Activated naive CD4-positive, alpha-beta T cell treated with anti-CD3 and anti-CD28 coated beads, Interleukin-2, amount 50 U/mL, for 24 hours (primary cell): Measurements from ENCODE around the gene HNRNPF.
"Not testable (repeated sequence)": the region's sequence is repeated elsewhere in the genome, so short reads cannot be mapped to it uniquely, and the experiment has no call there.

Source experiments
- H3K27ac Mint-ChIP-seq: one replicate; pipeline ENCODE4 v1.8.0; 2021; ENCODE audit warnings: mild to moderate bottlenecking, mixed read lengths
- H3K27me3 Mint-ChIP-seq: one replicate; pipeline ENCODE4 v1.8.0; 2021; ENCODE audit warnings: mixed read lengths
- H3K36me3 Mint-ChIP-seq: one replicate; pipeline ENCODE4 v1.8.0; 2021; ENCODE audit warnings: mixed read lengths
- H3K4me1 Mint-ChIP-seq: one replicate; pipeline ENCODE4 v1.8.0; 2021; ENCODE audit warnings: mixed read lengths
- H3K4me3 Mint-ChIP-seq: one replicate; pipeline ENCODE4 v1.8.0; 2021; ENCODE audit warnings: mild to moderate bottlenecking, mixed read lengths
- H3K9me3 Mint-ChIP-seq: one replicate; pipeline ENCODE4 v1.8.0; 2021; ENCODE audit warnings: mixed read lengths

HNRNPF gene

DNA sequence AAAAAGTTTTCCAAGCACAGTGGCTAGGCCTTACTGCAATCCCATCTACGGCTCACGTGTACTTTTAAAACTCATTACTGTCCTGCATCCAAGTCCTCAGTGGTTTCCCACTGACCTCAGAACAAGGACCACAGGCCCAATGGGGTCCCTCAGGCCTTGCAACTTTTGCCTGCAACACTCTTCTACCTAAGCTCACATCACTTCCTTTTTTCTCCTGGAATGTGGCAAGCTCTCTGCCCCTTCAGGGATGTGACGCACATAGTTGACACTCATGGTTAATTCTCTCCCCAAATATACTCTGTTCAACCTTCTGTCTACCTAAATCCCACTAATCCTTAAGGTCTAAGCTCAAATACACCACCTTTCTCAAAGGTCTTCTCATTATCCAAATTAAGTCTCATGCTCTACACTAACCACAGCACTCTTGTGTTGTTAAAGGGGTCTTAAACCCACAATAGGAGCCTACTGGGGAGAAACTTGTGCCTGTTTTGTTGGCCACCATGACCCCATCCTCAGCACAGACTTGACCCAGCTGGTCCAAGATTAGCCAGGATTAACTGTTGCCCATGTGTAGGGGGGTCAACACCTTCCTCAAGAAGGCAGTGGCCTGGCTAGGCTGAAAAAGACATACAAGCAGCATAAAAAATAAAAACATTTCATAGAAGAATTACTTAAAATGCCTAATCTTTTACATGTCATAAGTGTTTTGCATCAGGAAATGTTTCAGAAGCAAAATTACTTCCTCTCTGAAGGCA lies 15.2 kb downstream of the HNRNPF start:
- no peaks in the 10 kb centered on the region for H3K9me3 Mint-ChIP-seq
- H3K4me3 Mint-ChIP-seq, result peak overlapping the region; percentile 2
- H3K4me1 Mint-ChIP-seq, result peaks cover 74% of the 10 kb centered on the region
- peak overlapping the region; percentile 66 for H3K27ac Mint-ChIP-seq
- H3K36me3 Mint-ChIP-seq, result peaks cover 30% of the 10 kb centered on the region
- H3K27me3 Mint-ChIP-seq, result no peaks in the 10 kb centered on the region

DNA sequence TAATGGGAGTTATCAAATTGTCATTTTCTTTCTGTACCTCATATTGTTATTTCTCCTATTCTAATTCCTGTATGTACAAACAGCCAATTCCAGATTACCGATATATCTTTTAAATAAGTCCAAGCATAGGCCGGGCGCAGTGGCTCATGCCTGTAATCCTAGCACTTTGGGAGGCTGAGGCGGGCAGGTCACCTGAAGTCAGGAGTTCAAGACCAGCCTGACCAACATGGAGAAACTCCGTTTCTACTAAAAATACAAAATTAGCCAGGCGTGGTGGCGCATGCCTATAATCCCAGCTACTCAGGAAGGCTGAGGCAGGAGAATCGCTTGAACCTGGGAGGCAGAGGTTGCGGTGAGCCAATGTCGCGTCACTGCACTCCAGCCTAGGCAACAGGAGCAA lies 15.8 kb downstream of the HNRNPF start:
- Mint-ChIP-seq H3K36me3 (peaks cover 35% of the 10 kb centered on the region), H3K27ac (peak overlapping the region; percentile 37), H3K4me1 (peaks cover 77% of the 10 kb centered on the region)
- H3K4me3 Mint-ChIP-seq, H3K27me3 Mint-ChIP-seq, H3K9me3 Mint-ChIP-seq: not testable (repeated sequence)

DNA sequence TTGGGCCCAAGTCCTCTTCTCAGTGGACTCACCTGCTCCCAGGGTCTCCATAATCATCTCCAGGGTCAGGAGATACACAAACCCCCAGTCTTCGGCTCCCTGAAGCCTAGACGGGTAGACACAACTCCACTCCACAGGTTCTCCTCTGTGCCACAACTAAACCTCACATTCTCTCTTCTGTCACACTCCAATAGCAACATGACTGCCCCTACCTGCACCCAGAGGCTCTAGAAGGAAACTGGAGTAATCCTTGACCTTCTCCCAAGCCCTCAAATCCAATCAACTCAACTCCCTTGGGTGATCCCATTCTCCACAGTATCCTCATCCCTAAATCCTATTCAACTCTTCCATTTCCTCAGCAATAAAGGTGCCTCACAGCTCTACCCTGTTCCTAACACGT lies 16.2 kb downstream of the HNRNPF start:
- no peaks in the 10 kb centered on the region for H3K27me3 Mint-ChIP-seq
- H3K36me3 Mint-ChIP-seq, result peaks cover 32% of the 10 kb centered on the region
- no peaks in the 10 kb centered on the region for H3K9me3 Mint-ChIP-seq
- H3K27ac Mint-ChIP-seq, result peak overlapping the region; percentile 37
- H3K4me3 Mint-ChIP-seq, result peak overlapping the region; percentile 13
- peaks cover 75% of the 10 kb centered on the region for H3K4me1 Mint-ChIP-seq

DNA sequence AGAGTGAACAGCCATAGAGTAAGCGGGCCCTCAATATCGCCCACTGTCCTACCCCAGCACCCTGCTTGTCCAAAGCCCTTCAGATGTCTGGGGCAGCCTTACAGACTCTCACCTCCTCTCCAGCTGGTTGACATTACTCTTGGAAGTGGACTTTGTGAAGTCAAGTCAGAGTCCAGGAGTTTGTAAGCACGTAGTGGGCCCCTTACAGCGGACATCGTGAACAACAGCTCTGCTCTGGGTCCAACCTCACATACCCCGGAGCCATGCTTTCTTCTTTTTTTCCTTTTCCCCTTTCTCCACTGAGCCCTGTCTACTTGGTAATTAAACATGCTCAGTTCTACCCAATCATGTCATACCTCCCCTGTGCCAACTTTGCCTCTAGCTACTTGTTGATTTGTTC lies 17.5 kb downstream of the HNRNPF start:
- peaks cover 80% of the 10 kb centered on the region for H3K4me1 Mint-ChIP-seq
- H3K36me3 Mint-ChIP-seq, result peaks cover 37% of the 10 kb centered on the region
- no peaks in the 10 kb centered on the region for H3K9me3 Mint-ChIP-seq
- H3K27ac Mint-ChIP-seq, result peak overlapping the region; percentile 86
- no peaks in the 10 kb centered on the region for H3K27me3 Mint-ChIP-seq
- no peak overlapping the region for H3K4me3 Mint-ChIP-seq

DNA sequence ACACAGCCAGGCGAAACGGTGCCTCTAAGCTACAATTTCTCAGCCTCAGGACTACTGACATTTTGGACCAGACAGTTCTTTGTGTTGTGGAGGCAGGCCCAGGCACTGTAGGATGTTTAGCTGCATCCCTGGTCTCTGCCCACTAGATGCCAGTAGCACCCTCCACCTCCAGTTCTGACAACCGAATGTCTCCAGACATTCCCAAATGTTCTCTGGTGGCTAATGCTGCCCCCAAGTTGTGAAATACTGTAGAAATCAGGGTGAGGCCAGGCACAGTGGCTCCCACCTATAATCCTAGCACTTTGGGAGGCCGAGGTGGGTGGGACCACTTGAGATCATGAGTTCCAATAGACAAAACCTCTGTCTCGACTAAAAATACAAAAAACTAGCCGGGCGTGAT lies 18.2 kb downstream of the HNRNPF start:
- Mint-ChIP-seq H3K9me3 (no peaks in the 10 kb centered on the region), H3K4me3 (no peak overlapping the region), H3K27me3 (no peaks in the 10 kb centered on the region), H3K27ac (peak overlapping the region; percentile 80), H3K4me1 (peaks cover 79% of the 10 kb centered on the region), H3K36me3 (peaks cover 33% of the 10 kb centered on the region)

DNA sequence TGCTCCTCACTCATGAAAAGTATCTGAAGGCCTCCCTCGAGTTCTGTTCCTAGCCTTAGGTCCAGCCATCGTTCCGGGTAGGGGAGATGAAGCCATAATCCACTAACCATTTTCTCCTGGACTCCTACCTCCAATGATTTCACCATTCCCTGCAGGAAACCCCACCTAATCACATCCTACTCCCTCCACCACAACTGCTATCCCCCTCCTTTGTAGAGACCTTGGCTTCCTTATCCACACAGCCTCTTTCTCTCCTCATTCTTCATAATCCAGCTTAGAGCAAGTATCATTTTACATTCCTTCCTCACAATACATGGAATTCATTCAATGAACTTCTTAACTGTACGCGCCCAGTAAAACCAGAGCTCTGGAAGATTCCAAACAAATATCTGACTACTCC lies 18.7 kb downstream of the HNRNPF start:
- no peaks in the 10 kb centered on the region for H3K27me3 Mint-ChIP-seq
- no peak overlapping the region for H3K4me3 Mint-ChIP-seq
- H3K4me1 Mint-ChIP-seq, result peaks cover 75% of the 10 kb centered on the region
- H3K36me3 Mint-ChIP-seq, result peaks cover 34% of the 10 kb centered on the region
- H3K9me3 Mint-ChIP-seq, result no peaks in the 10 kb centered on the region
- H3K27ac Mint-ChIP-seq, result peak overlapping the region; percentile 80

DNA sequence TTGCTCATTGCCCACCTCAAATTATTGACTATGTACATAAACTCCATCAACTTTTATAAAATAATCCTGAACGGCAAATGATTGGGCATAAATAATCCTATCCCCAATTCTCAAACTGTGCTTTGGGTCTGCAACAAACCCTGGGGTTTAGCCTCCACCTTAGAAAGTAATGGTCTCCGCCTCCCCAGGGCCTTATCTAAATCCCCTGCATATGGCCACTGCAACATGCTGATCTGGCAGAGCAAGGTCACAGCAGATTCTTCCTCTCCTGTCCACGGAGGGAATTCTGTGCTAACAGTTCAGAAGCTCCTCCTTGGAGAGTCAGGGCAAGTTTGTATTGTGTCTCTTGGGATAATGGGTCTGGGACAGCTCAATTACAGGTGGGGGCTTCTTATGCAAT lies 19.1 kb downstream of the HNRNPF start:
- no peaks in the 10 kb centered on the region for H3K27me3 Mint-ChIP-seq
- no peak overlapping the region for H3K27ac Mint-ChIP-seq
- H3K4me3 Mint-ChIP-seq, result no peak overlapping the region
- H3K36me3 Mint-ChIP-seq, result peaks cover 34% of the 10 kb centered on the region
- peaks cover 70% of the 10 kb centered on the region for H3K4me1 Mint-ChIP-seq
- H3K9me3 Mint-ChIP-seq, result no peaks in the 10 kb centered on the region

DNA sequence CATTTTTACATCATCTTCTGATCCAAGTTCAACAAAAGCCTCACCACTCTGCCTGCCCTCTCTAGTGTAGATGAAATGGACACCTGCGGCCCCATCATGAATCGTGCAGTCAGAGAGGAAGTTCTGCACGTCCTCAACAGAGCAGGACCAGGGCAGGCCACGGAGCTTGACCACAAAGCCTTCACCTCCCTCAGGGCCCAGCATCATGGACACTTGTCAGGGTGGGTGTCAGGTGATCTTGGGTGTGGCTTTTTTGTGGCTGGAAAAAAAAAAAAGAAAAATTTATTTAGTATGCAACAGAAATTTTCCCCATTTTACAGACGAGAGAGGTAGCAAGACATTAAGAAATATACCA lies 21.3 kb downstream of the HNRNPF start:
- Mint-ChIP-seq H3K4me3 (no peak overlapping the region), H3K9me3 (no peaks in the 10 kb centered on the region), H3K27me3 (no peaks in the 10 kb centered on the region), H3K27ac (peak overlapping the region; percentile 17), H3K4me1 (peaks cover 54% of the 10 kb centered on the region), H3K36me3 (peaks cover 25% of the 10 kb centered on the region)

DNA sequence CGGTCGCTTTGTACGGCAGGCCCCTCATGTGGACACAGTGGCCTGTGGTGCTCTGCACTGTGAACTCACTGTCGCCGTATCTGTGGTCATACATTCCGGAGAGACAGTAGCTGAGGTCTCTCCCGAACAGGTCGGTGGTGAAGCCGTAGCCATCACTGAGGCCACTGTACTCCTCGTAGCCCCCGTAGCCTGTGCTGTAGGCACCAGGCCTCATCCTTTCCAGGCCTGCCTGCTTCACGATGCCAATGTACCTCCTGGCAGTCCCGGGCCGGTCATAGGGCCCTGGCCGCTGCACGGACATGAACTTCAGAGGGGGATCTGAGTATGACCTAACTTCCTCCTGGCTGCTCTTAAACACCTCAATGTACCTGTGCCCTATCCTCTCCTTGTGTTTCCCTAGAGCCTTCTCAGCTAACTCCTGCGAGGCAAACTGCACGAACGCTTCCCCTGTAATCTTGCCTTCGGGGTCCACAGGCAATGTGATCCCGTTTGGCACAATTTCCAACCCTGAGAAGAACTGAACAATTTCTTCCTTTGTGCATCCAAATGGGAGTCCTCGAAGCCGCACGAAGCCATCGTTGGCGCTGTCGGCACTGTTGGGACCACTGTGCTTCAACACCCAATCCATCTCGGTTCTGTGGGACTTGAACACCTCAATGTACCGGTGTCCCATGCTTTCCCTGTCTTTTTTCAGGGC lies 21.9 kb downstream of the HNRNPF start:
- peaks cover 22% of the 10 kb centered on the region for H3K36me3 Mint-ChIP-seq
- H3K4me1 Mint-ChIP-seq, result peaks cover 48% of the 10 kb centered on the region
- no peak overlapping the region for H3K4me3 Mint-ChIP-seq
- H3K27me3 Mint-ChIP-seq, result no peaks in the 10 kb centered on the region
- H3K27ac Mint-ChIP-seq, result peak overlapping the region; percentile 53
- no peaks in the 10 kb centered on the region for H3K9me3 Mint-ChIP-seq

DNA sequence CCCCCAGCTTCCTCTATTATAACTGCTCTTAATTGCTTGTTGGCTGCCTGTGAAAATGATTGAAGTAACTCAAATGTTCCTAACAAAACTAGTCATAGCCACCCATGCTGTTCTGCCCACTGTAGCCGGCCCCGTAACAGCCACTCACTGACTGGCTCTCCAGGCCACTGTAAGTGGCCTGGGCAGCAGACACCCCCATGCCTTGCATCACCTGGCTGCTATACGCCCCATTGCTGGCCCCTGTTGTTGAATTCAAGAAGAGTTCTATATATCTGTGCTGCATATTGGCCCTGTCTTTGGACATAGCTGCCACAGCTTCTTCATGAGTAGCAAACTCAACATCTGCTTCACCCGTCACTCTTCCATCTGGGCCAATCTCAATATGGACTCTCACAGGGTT lies 22.4 kb downstream of the HNRNPF start:
- peaks cover 44% of the 10 kb centered on the region for H3K4me1 Mint-ChIP-seq
- no peaks in the 10 kb centered on the region for H3K9me3 Mint-ChIP-seq
- peaks cover 19% of the 10 kb centered on the region for H3K36me3 Mint-ChIP-seq
- H3K27me3 Mint-ChIP-seq, result no peaks in the 10 kb centered on the region
- H3K4me3 Mint-ChIP-seq, result no peak overlapping the region
- H3K27ac Mint-ChIP-seq, result peak overlapping the region; percentile 53

DNA sequence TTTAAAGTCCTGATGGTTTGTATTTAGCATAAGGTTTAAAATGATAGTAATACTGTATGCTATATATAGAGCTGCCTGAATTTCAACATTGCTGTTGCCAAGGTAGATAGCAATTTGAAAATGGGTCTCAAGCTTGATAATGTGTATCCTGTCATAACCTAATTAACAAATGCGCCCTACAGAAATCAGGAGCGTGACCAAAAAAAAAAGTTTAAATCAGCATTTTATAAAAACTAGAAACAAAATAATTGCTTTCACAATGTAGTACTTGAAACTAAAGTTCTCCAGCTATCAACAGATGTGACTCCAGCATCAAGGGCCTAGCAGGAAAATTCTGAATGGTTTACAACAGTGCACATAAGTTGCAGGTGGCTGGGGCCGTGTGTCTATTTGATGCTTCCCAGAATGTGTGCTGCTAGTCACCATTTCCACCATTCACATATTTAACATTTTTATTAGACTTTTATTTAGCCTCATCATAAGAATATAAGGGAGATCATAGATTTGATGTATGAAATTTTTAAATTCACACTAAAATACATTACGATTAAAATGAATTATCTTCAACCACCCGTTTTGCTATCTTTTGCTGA lies 23.5 kb downstream of the HNRNPF start:
- peak overlapping the region; percentile 51 for H3K27ac Mint-ChIP-seq

DNA sequence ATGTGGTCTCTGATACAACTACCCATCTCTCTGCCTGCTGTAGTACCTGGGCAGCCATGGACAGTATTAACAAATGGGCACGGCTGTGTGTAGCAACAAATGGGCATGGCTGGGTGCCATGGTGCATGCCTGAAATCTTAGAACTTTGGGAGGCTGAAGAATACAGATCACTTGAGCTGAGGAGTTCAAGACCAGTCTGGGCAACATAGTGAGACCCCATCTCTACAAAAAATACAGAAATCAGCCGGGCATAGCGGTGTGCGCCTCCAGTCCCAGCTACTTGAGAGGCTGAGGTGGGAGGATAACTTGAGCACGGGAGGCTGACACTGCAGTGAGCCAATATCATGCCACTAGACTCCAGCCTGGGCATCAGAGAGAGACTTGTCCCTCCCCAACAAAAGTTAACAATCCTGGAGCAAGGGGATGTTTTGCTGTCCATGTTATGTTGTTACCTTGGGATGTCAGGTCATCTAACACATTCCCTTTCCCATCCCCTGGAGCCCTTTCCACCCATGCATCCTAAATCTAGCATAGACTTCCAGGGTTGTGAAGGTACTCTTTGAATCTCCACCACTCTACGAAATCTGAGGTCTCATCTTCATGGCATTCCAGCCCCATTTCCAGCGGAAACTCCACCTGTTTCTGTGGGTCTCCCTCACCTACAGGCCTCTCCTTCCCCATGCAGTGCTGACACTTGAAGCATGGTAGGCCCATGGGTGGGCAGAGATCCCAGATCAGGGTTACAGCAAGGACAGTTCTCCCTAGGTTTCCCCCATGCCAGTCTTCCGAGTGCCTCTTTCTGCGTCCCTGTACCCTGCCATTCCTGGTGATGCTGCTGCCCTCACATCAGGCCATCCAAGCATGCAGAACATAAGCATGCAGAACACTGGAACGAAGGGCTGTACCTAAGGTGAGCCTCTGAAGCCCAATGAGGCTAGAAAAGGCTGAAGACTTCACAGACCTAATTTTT lies 24.4 kb downstream of the HNRNPF start:
- Mint-ChIP-seq H3K9me3 (no peaks in the 10 kb centered on the region), H3K36me3 (peaks cover 16% of the 10 kb centered on the region), H3K27me3 (no peaks in the 10 kb centered on the region), H3K27ac (peak overlapping the region; percentile 0), H3K4me1 (peaks cover 34% of the 10 kb centered on the region), H3K4me3 (no peak overlapping the region)

More for the DNA sequence above, 23.5 kb downstream of the HNRNPF start:
- H3K36me3 Mint-ChIP-seq, result peaks cover 19% of the 10 kb centered on the region
- H3K4me3 Mint-ChIP-seq, result no peak overlapping the region
- no peaks in the 10 kb centered on the region for H3K9me3 Mint-ChIP-seq
- no peaks in the 10 kb centered on the region for H3K27me3 Mint-ChIP-seq
- peaks cover 42% of the 10 kb centered on the region for H3K4me1 Mint-ChIP-seq

DNA sequence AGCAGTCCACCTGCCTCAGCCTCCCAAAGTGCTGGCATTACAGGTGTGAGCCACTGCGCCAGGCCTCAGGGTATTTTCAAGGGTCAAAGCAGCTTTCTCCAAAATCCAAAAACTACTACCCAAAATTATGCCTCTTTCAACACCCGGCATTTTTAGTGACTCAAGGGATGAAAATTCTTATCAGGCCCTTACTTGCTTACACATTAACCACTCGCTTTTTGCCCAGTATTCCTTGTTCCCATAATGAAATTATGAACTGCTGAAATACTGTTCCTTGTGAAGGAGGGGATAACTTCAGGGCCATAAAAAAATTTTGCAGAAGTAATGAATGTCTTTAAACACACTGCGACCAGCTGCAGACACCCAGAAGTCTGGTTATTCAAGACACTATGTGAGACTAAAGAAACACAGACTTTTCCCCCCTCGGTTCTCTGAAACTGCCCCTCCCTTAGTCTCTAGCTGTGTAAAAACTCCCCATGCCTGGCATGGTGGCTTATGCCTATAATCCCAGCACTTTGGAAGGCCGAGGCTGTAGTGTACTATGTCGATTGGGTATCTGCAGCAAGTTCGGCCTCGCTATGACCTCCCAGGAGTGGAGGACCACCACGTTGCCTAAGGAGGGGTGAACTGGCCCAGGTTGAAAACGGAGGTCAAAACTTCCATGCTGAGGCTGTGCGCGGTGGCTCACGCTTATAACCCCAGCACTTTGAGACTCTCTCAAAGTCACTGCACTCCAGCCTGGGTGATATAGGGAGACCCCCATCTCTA lies 25.6 kb downstream of the HNRNPF start:
- Mint-ChIP-seq H3K9me3 (no peaks in the 10 kb centered on the region), H3K4me3 (no peak overlapping the region), H3K4me1 (peaks cover 23% of the 10 kb centered on the region), H3K27ac (peak overlapping the region; percentile 46), H3K27me3 (no peaks in the 10 kb centered on the region), H3K36me3 (peaks cover 11% of the 10 kb centered on the region)

DNA sequence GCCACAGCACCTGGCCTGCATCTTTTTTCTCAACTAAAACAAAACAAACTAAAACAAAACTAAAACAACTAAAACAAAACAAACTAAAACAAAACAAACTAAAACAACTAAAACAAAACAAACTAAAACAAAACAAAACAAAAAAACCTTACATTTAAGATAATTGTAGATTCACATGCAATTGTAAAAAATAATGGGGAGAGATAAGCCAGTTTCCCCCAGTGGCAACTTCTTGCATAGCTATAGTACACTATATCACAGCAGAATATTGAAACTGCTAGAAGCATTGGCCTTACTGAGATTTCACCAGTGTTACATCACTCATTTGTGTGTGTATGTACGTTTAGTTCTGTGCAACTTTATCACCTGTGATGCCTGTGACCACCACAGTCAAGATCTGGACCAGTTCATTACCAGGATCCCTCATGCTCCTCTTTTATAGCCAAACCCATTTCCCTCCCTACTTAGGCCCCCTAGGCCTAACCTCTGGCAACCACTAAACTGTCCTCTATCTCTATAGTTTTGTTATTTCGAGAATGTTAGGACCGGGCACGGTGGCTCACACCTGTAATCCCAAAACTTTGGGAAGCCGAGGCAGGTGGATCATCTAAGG lies 28.3 kb downstream of the HNRNPF start:
- Mint-ChIP-seq H3K4me1 (peaks cover 5% of the 10 kb centered on the region), H3K36me3 (peaks cover 1% of the 10 kb centered on the region), H3K27ac (no peak overlapping the region), H3K4me3 (no peak overlapping the region), H3K27me3 (no peaks in the 10 kb centered on the region), H3K9me3 (no peaks in the 10 kb centered on the region)
